NCI-H446 (cell line): ENCODE results near the gene JCHAIN.
"Not testable (repeated sequence)": the region's sequence is repeated elsewhere in the genome, so short reads cannot be mapped to it uniquely, and the experiment has no call there.

Experiments used
- DNase-seq, 2 experiments: peaks; one replicate each; lab custom pipeline; 2025; lab: John Stamatoyannopoulos, UW

Gene JCHAIN

DNA sequence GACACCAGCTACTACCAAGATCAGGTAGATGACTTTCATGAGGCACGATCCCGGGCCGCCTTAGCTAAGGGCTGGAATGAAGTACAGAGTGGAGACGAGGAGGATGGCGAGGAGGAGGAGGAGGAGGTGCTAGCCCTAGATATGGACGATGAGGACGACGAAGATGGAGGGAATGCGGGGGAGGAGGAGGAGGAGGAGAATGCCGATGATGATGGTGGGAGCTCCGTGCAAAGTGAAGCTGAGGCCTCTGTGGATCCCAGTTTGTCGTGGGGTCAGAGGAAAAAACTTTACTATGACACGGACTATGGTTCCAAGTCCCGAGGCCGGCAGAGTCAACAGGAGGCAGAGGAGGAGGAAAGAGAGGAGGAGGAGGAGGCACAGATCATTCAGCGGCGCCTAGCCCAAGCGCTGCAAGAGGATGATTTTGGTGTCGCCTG lies 22.5 kb upstream of the JCHAIN start:
- DNase-seq: no peak

DNA sequence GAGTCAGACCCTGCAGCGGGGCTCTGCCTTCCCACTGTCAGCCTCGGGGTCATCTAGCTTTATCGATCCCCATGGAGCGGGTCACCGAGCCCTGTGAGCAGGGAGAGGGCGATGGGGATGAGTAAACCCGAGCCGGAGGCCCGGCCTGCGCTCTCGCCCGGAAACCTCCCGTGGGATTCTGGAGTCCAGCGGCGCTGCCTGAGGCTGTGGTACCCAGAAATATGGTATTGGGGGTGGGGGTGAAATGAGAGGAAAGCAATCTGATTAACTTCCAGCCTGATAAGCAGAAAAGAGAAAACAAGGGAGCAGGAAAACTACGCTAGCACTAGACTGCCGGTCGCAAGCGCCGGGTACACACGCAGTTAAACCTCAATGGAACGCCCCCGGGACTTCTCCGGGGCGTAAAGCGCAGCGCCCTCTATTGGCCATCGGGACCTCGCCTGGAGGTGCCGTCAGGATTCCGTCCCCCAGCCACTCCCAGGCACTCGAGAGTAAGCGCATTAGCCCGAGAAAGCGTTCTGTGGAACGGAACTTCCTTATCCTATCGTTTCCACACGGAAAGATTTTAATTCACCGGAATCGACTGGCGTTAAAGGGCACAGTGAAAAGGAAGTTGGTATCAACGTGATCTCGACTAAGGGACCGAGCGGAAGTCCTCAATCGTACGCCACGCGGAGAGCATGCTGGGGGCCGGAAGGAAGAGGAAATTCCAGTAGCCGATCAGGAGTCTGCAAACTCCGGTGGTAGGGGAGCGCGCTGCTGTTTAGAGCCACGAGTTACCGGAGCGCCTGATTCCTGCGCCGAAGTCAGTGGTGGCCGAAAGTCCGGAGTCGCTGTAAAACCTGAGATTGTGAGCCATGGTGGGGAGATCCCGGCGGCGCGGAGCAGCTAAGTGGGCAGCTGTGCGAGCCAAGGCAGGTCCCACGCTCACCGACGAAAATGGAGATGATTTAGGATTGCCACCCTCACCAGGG lies 21.8 kb upstream of the JCHAIN start, which contains the start of gene UTP3:
UTP3 (plus strand) TSS at position 712 of the 974 bp plus-strand sequence; CDS start at position 858, 146 bp downstream.
- DNase-seq: peak; percentile 95 to 98

DNA sequence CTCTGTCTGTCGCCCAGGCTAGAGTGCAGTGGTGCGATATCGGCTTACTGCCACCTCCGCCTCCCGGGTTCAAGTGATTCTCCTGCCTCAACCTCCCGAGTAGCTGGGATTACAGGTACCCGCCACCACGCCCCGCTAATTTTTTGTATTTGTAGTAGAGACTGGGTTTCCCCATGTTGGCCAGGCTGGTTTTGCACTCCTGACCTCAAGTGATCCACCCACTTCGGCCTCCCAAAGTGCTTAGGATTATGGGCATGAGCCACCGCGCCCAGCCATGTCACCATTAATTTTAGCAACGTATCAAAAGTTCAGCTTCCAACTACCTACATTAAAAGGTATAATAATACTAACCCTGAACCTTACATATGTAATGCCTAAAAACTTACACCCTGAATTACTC lies 21.1 kb upstream of the JCHAIN start:
- no peak for DNase-seq

DNA sequence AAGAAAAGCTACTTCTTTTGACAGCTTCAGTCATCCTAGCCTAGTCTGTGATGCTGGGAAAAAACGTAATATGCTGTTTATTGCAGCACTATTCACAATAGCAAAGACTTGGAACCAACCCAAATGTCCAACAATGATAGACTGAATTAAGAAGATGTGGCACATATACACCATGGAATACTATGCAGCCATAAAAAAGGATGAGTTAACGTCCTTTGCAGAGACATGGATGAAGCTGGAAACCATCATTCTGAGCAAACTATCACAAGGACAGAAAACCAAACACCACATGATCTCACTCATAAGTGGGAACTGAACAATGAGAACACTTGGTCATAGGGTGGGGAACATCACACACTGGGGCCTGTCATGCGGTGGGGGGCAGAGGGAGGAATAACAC lies 15.8 kb upstream of the JCHAIN start:
- not testable (repeated sequence) for DNase-seq

DNA sequence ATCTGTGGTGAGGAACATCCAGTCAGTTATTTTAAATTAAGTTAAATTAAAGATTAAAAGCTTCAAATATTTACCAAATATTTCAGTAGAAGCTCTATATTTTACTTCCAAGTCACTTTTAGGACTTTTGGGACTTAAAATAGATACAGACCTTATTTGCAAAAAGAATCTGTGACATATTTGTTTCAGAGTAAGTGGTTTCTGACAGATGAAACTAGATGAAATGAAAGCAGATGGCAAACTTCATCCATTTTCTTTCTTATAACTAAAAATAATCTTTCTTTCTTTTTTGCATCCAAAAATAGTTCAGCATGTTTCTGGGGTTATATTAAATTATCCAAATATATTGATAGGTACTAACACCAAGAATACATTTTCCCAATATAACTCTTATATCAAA lies 15.4 kb upstream of the JCHAIN start:
- DNase-seq: no peak

DNA sequence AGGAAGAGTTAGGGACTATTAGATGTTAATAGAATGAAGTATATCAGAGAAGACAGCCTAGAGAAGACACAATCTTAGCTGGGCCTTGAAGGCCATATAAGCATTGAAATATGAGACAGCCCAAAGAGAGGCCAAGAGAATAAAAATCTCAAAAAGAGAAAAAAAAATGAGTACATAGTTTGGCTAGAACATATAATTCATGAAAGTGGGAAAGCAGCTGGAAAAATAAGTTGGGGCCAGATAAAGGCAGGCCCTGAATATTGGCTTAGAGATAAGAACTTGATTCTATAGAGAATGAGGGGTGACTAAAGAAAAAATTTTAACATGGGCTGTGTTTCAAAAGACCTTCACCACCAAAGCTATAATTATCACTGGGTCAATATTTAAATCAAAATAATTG lies 14.6 kb upstream of the JCHAIN start:
- no peak for DNase-seq

DNA sequence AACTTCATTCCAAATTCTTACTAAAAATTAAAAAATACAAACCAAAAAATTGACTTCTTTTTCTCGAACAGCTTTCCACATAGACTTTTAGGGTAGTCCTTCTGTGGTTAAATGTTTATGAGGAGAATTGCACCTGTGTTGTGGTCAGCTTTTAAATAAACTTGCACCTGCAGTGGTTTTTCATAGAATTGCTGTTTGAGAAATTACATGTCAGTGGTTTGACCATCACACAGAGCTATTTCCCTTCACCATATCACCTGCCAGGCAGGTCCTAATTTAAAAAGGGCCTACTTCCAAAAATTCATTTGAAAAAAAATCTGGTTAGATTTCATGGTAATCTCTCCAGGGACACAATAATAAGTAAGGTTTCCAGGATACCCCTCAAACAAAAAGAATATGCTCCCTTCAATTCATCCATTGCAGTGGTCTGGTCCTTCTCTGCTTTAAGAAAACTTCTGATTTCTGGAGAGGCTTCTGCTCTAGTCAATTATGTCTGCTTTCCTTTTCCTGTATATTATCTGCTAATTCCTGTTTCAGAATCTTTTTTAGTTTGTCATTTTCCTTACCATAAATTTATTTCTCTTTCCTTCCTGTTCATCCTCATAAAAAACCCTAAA lies 12.2 kb upstream of the JCHAIN start:
- no peak for DNase-seq

DNA sequence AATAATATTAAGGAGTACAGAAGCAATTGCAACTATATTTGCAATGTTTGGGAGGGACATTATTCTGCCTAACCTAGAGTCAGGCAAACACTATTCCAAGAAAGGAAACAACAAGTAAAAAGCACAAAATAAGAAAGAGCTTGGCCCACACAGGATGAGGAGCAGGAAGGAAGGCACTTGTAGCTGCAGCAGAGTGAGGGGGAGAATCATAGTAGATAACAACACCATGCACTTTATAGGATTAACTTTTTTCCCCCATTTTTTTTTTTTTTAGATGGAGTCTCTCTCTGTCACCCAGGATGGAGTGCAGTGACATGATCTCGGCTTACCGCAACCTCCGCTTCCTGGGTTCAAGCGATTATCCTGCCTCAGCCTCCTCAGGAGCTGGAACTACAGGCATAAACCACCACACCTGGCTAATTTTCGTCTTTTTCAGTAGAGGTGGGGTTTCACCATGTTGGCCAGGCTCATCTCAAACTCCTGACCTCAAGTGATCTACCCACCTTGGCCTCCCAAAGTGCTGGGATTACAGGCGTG lies 10.3 kb upstream of the JCHAIN start:
- DNase-seq: no peak

DNA sequence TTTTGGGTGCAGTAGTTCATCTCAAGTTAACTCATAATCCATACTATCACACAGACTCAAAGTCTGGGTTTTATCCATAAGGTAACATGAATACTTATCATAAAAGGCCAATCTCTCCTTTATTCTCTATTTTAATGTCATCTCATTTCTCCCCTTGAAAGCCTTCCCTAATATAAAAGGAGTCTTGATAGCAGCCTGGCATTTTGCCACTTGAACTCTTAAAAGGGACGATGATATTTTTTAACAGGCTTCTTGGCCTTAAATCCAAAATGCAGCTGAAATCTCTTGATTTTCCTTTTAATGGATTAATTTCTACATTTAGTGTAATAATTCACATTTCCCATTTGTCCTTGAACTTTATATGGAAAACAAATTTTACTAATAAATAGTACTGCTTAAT lies 8.4 kb upstream of the JCHAIN start:
- DNase-seq: no peak

DNA sequence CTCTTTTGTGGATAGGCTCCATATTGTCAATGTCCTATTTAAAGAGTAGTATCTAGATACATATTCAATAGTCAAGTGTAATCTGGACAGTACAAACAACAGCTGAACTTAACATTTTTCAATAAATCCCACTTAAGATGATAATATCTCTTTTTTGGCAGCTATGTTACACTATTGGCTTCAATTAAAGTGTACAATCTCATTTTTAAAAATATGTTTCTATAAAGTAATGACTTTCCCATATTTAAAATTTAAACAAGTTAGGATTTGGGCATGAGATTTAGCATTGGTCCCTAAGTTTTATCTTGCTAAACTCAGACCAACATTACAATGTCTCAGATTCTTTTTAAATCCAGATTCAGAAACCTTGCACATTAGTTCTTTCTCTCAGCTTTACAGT lies 7.9 kb upstream of the JCHAIN start:
- no peak for DNase-seq

DNA sequence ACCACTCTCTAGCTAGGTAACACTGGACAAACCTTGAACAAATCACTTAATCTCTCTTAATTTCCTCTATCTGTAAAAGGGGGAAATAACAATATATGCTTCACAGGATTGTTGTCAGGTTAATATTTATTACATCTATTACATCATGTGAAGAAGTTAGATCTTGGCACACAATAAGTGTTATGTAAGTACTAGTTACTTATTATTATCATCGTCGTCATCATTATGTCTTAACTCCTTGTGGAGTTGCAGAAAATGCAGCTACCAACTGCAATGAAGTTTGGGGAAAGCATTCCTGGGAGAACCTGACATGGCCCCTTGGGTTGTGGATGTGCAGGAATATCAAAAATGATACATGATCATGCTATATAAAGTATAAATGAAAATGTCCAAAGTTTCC lies 4.8 kb upstream of the JCHAIN start:
- DNase-seq: no peak

DNA sequence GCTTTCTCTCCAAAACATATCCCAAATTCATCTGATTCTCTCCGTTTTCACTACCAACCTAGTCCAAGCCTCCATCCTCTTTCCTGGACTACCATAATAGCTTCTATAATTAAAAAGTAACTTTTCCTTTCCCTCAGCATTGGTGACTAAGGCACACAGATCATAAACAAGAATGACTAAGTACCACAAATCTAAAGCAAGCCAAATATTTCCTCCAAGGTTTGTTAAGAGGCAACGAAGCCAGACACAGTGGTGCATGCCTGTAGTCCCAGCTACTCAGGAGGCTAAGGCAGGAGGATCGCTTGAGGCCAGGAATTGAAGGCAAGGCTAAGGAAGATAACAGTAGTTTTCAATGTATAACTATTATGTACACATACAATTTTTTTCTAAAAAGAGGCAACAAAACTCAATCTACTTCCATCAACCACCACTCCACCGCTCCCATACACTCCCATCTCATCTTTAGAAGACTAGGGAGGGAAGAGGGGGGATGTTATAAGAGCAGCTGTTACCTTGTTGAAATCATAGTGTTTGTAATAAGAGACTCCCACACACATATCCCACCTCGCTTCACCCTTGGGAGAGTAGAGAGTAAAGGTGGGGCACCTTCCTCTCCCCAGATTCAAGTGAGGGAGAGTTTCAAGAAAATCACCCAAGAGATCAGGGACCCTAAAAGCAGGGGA lies 4.2 kb upstream of the JCHAIN start:
- DNase-seq: no peak

DNA sequence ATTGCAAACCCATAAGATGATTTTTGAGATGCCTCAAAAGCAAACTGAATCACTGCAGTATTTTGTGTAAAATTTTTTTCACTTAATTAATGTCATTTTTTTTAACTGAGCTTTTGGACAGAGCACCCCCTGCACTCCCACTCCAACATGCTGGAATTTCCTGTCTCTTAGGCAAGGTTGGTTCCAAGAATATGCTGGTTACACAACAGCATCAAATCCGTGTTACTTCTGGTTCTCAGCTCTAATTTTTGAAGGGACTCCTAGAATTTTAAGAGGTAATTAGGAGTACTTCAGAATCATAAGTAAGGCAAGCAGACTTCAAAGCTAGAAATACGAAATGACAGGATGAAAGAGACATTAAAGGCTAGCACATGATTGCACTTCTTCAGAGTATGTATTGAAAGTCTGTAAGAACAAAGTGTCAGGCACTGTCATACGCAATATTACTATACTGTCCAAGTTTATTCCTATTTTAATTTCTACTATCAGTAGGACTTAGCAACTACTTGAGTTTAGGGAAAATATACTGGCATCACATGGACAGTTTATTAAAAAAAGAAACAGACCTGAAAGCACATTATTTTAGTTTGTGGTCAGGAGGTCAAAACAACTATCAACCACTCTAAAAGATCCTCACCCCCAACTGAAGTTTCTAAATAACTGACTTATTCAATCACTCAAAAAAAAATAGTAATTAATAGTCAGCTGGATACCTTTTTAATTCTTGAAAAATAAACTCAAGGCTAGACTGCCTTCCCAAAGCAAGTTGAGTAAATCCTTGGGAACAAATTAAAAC lies 1.6 kb upstream of the JCHAIN start:
- no peak for DNase-seq

DNA sequence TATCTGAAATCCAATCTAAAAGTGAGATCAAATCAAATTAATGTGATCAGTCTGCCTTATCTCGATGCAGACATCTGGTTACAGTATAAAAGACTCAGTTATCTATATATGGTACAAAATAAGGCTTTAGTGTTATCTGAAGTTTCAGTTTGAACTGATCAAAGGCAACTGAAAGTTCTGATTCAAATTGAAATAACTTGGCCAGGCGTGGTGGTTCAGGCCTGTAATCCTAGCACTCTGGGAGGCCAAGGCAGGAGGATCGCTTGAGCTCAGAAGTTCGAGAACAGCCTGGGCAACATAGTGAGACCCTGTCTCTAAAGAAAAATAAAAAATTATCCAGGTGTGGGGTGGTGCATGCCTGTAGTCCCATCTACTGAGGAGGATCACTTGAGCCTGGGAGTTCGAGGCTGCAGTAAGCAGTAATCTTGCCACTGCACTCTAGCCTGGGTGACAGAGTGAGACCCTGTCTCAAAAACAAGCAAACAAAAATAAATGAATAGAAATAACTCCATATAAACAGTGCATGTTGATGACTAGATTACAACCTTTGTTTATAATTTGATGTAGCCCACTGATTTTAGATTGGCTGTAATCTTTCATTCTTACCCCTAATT lies 4.9 kb downstream of the JCHAIN start:
- not testable (repeated sequence) for DNase-seq

DNA sequence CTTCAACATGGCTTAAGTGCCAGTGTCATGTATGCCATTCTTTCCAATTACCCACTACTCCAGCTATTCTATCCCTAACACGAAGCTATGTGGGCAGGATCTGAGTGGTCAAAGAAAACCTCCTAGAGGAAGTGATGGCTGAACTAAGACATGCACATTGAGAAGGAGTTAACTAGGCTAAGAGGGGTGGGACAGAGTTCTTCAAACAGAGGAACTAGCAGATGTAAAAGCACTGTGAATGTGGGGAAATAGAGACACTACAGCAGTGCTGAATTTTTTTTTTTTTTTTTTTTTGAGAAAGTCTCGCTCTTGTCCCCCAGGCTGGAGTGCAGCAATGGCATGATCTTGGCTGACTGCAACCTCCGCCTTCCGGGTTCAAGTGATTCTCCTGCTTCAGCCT lies 6.2 kb downstream of the JCHAIN start:
- DNase-seq: no peak

DNA sequence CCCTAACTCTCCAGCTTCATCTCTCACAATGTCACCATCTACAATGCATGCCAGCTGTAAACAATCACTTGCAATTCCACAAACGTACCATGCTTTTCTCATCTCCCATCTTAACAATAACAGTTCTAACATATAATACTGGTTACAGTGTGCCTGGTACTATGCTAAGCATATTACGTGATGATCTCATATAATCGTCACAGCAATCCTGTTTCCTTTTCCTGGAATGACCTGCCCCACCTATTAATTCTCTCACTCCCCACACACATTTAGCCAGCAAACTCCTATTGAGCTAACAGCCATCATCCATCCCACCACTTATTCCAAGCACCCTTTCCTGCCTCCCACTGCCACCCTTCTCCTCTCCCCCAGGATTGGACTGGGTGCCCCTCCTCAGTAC lies 7.9 kb downstream of the JCHAIN start:
- no peak for DNase-seq

DNA sequence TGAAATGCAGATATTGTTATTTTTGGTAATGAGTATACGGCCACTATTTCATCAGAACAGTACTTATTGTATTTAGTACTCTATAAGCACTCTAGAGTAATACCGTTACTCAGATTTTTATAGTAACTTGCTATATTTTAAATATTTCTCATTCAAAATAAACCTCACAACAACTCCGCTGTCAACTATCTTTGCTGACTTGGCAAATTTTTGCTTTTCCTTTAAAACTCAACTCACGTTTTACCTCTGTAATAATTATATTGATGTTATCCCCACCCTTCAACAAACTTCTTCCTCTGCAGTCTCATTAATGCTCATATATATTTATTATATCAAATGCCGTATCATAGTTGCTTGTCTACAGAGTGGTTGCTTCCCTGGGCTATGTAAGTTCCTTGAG lies 9.0 kb downstream of the JCHAIN start:
- DNase-seq: no peak

DNA sequence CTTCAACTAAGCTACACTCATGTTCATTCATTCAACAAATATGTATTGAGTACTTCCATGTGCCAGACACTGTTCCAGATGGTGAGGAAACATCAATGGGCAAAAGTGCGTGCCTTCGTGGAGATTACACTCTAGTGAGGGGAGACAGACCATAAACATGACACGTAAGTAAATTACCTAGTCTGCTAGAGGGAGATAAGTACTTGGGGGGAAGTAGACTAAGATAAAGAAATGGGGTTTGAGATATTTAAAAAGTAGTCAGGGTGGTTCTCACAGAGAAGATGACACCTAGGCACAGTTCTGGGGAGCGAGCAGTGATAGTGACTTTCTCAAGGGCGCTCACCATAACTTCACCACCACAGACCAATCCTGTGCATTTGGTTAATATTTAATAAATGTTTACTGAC lies 11.7 kb downstream of the JCHAIN start:
- DNase-seq: no peak

DNA sequence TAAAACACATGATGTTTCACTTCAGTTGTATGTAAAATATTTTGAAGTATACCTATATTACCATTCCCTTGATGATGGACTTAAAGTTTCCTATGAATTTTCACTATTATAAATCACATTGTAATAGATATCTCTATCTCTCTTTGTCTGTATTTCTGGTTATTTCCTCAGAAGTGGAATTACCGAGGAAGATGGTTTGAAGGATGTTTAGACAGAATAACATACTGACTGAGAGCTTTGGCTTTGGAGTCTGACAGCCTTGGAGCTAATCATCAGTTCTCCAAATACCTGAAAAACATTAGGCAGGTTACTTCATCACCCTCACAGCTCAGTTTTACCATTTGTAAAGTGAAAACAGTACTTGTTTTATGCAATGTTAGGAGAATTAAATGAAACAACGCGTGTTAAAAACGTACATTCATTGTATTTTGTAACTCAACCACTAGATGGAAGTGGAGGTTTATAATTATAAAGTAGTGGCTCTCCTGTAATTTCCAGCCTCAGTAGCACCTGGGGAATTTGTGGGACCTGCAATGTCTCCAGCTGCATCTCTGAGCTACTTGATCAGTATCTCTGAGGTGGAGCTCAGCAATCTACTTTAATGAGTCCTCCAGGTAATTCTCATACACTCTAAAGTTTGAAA lies 14.3 kb downstream of the JCHAIN start:
- peak in 1 of 2 experiments; percentile 29 for DNase-seq

DNA sequence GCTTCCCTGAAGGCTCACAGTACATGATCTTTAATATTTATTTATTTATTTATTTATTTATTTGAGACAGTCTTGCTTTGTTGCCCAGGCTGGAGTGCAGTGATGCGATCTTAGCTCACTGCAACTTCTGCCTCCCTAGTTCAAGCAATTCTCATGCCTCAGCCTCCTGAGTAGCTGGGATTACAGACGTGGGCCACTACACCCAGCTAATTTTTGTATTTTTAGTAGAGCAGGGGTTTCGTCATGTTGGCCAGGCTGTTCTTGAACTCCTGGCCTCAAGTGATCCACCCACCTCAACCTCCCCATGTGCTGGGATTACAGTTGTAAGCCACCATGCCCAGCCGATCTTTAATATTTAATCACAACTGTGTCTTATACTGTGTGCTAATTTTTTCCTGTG lies 15.6 kb downstream of the JCHAIN start:
- DNase-seq: not testable (repeated sequence)

DNA sequence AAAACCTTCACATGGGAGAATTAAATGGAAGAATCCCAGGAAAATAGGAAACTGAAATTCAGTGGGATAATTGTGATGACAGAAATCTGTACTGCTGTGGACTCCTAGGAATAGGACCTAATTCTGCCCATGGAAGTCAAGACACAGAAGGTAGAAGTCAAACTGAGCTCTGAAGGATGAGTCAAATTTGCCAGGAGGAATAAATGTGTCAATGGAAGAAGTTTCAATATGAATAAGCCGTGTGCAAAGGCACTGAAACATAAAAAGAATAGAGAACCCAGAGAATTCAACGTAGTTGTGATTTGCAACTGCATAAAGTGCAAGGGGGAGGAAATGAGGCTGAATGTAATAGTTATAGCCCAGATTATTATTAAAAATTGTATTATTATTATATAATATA lies 26.1 kb downstream of the JCHAIN start:
- no peak for DNase-seq
